MG63 (cell line): ENCODE results near the gene ALPK3. TPM values are rescaled to one million over a fixed set of nuclear protein-coding genes. Genes with fewer than 3 reads are reported as not detected.
A peak's percentile ranks its signal among the peaks of the same experiment; 100 is the strongest.
"Not testable (repeated sequence)": the region's sequence is repeated elsewhere in the genome, so short reads cannot be mapped to it uniquely, and the experiment has no call there.

Experiments used
- DNase-seq: peaks from one replicate; pipeline ENCODE4 v3.0.0-alpha.2; 2020
- H3K27me3 ChIP-seq: fragments of 250-450 bp; sonication (Bioruptor Pico); 2 replicates; pipeline ENCODE4 v1.5.1; 2020; ENCODE audit warnings: mild to moderate bottlenecking, moderate library complexity
- H3K36me3 ChIP-seq: fragments of 250-450 bp; sonication (Bioruptor Pico); 2 replicates; pipeline ENCODE4 v1.5.1; 2020; ENCODE audit warnings: mild to moderate bottlenecking, moderate library complexity
- H3K4me3 ChIP-seq: fragments of 250-450 bp; sonication (Bioruptor Pico); 2 replicates; pipeline ENCODE4 v1.5.1; 2020; ENCODE audit warnings: mild to moderate bottlenecking, moderate library complexity
- H3K9me3 ChIP-seq: fragments of 250-450 bp; sonication (Bioruptor Pico); 2 replicates; pipeline ENCODE4 v1.5.1; 2020; ENCODE audit warnings: mild to moderate bottlenecking, moderate library complexity
- total RNA-seq: library from RNA; depleted of rRNA; stranded (reverse); fragments of >200 nt; shearing (Covaris generic); gene quantifications from 2 replicates; pipeline ENCODE4 v1.2.3, GENCODE V29; 2014; ENCODE audit warnings: low replicate concordance

ALPK3 gene
- total RNA-seq, 1 experiment from 2014 or later, result 1.1 TPM

GRCh38 chr15:84830036-84830435 lies 12.9 kb downstream of the ALPK3 start:
- Histone ChIP-seq H3K36me3 (no peaks in the 10 kb centered on the region), H3K27me3 (no peaks in the 10 kb centered on the region), H3K9me3 (no peaks in the 10 kb centered on the region), H3K4me3 (no peak overlapping the region)
- DNase-seq, result no peak

GRCh38 chr15:84831028-84831427 lies 13.9 kb downstream of the ALPK3 start:
- Histone ChIP-seq H3K4me3 (no peak overlapping the region), H3K9me3 (no peaks in the 10 kb centered on the region), H3K36me3 (no peaks in the 10 kb centered on the region), H3K27me3 (no peaks in the 10 kb centered on the region)
- DNase-seq, result no peak

GRCh38 chr15:84831613-84832012 lies 14.5 kb downstream of the ALPK3 start:
- Histone ChIP-seq H3K27me3 (no peaks in the 10 kb centered on the region), H3K4me3 (no peak overlapping the region)

GRCh38 chr15:84832448-84833040 lies 15.4 kb downstream of the ALPK3 start:
- Histone ChIP-seq H3K27me3 (no peaks in the 10 kb centered on the region), H3K4me3 (no peak overlapping the region), H3K9me3 (no peaks in the 10 kb centered on the region), H3K36me3 (no peaks in the 10 kb centered on the region)
- DNase-seq, result no peak

More at GRCh38 chr15:84831613-84832012, 14.5 kb downstream of the ALPK3 start:
- Histone ChIP-seq H3K9me3 (no peaks in the 10 kb centered on the region), H3K36me3 (no peaks in the 10 kb centered on the region)
- no peak for DNase-seq

- no peaks in the 10 kb centered on the region for H3K9me3 ChIP-seq
- H3K4me3 ChIP-seq, result no peak overlapping the region
- no peak for DNase-seq
- H3K27me3 ChIP-seq, result no peaks in the 10 kb centered on the region
- no peaks in the 10 kb centered on the region for H3K36me3 ChIP-seq
Measured at GRCh38 chr15:84833447-84834228, 16.5 kb downstream of the ALPK3 start.

- H3K4me3 ChIP-seq, result no peak overlapping the region
- DNase-seq, result no peak
- no peaks in the 10 kb centered on the region for H3K9me3 ChIP-seq
- H3K27me3 ChIP-seq, result no peaks in the 10 kb centered on the region
- no peaks in the 10 kb centered on the region for H3K36me3 ChIP-seq
Measured at GRCh38 chr15:84834229-84834955, 17.2 kb downstream of the ALPK3 start.

- DNase-seq, result no peak
- Histone ChIP-seq H3K9me3 (no peaks in the 10 kb centered on the region), H3K27me3 (no peaks in the 10 kb centered on the region), H3K36me3 (no peaks in the 10 kb centered on the region), H3K4me3 (no peak overlapping the region)
Measured at GRCh38 chr15:84834969-84835368, 17.8 kb downstream of the ALPK3 start.

GRCh38 chr15:84835661-84836337 lies 18.6 kb downstream of the ALPK3 start:
- Histone ChIP-seq H3K27me3 (no peaks in the 10 kb centered on the region), H3K4me3 (no peak overlapping the region), H3K36me3 (no peaks in the 10 kb centered on the region), H3K9me3 (no peaks in the 10 kb centered on the region)
- no peak for DNase-seq

- H3K4me3 ChIP-seq, result no peak overlapping the region
Measured at GRCh38 chr15:84836844-84837243, 19.7 kb downstream of the ALPK3 start.

GRCh38 chr15:84839714-84840113 lies 22.6 kb downstream of the ALPK3 start:
- Histone ChIP-seq H3K9me3 (no peaks in the 10 kb centered on the region), H3K27me3 (no peaks in the 10 kb centered on the region), H3K4me3 (no peak overlapping the region), H3K36me3 (no peaks in the 10 kb centered on the region)
- no peak for DNase-seq

More at GRCh38 chr15:84836844-84837243, 19.7 kb downstream of the ALPK3 start:
- Histone ChIP-seq H3K36me3 (no peaks in the 10 kb centered on the region), H3K9me3 (no peaks in the 10 kb centered on the region), H3K27me3 (no peaks in the 10 kb centered on the region)
- no peak for DNase-seq

GRCh38 chr15:84840255-84840654 lies 23.1 kb downstream of the ALPK3 start:
- no peaks in the 10 kb centered on the region for H3K27me3 ChIP-seq
- H3K4me3 ChIP-seq, result no peak overlapping the region
- no peaks in the 10 kb centered on the region; the same call in 1 of the 2 replicates for H3K9me3 ChIP-seq
- no peak for DNase-seq
- no peaks in the 10 kb centered on the region for H3K36me3 ChIP-seq

GRCh38 chr15:84840741-84841429 lies 23.7 kb downstream of the ALPK3 start:
- peak; percentile 73 for DNase-seq
- Histone ChIP-seq H3K36me3 (no peaks in the 10 kb centered on the region), H3K27me3 (no peaks in the 10 kb centered on the region), H3K4me3 (no peak overlapping the region), H3K9me3 (peaks cover 5% of the 10 kb centered on the region)

- Histone ChIP-seq H3K9me3 (peaks cover 24% of the 10 kb centered on the region), H3K36me3 (no peaks in the 10 kb centered on the region), H3K4me3 (no peak overlapping the region), H3K27me3 (no peaks in the 10 kb centered on the region)
- no peak for DNase-seq
Measured at GRCh38 chr15:84842781-84843180, 25.6 kb downstream of the ALPK3 start.

GRCh38 chr15:84844964-84845363 lies 27.8 kb downstream of the ALPK3 start:
- Histone ChIP-seq H3K9me3 (peaks cover 30% of the 10 kb centered on the region), H3K27me3 (no peaks in the 10 kb centered on the region), H3K4me3 (no peak overlapping the region), H3K36me3 (no peaks in the 10 kb centered on the region)
- DNase-seq, result no peak

- not testable (repeated sequence) for DNase-seq, H3K27me3 ChIP-seq, H3K36me3 ChIP-seq, H3K4me3 ChIP-seq
- H3K9me3 ChIP-seq, result peaks cover 30% of the 10 kb centered on the region
Measured at GRCh38 chr15:84845631-84846030, 28.5 kb downstream of the ALPK3 start.

- H3K9me3 ChIP-seq, result peaks cover 30% of the 10 kb centered on the region
- no peaks in the 10 kb centered on the region for H3K27me3 ChIP-seq
- DNase-seq, result no peak
- H3K36me3 ChIP-seq, result no peaks in the 10 kb centered on the region
- no peak overlapping the region for H3K4me3 ChIP-seq
Measured at GRCh38 chr15:84846269-84846668, 29.1 kb downstream of the ALPK3 start.
